ENCODE results near the gene PEX16.

PEX16 gene

GRCh38 chr11:45927332-45927683, 9.6 kb upstream of the PEX16 start:
- TF ChIP-seq REST (IDR thresholded peaks at IDR 0.05; ENCODE audit: insufficient replicate concordance, low read depth) (no peak), POLR2AphosphoS5 (IDR thresholded peaks at IDR 0.05; ENCODE audit: low read depth) (no peak)
- Histone ChIP-seq H3K4me3 (replicated peaks; ENCODE audit: insufficient read depth, low read length) (no peak overlapping the region), H3K27me3 (ENCODE audit: insufficient read depth, poor library complexity, severe bottlenecking) (peaks cover 15% of the 10 kb centered on the region), H3K27ac (replicated peaks) (no peak overlapping the region)
- DNase-seq (ENCODE audit: low read depth in 1 of 2, low spot score in 1 of 2) = no peak

- DNase-seq (ENCODE audit: low read depth in 1 of 2, low spot score in 1 of 2) = no peak
- Histone ChIP-seq H3K27me3 (ENCODE audit: insufficient read depth, poor library complexity, severe bottlenecking) (peaks cover 18% of the 10 kb centered on the region), H3K4me3 (replicated peaks; ENCODE audit: insufficient read depth, low read length) (no peak overlapping the region), H3K27ac (replicated peaks) (no peak overlapping the region)
- TF ChIP-seq POLR2AphosphoS5 (IDR thresholded peaks at IDR 0.05; ENCODE audit: low read depth) (no peak), SPI1 (IDR thresholded peaks at IDR 0.05; ENCODE audit: borderline replicate concordance, low read depth) (no peak), GABPA (IDR thresholded peaks at IDR 0.05; ENCODE audit: low read depth) (no peak), CTCF (IDR thresholded peaks at IDR 0.05; ENCODE audit: insufficient read depth, low read length) (no peak), REST (IDR thresholded peaks at IDR 0.05; ENCODE audit: insufficient replicate concordance, low read depth) (no peak)
Observed at GRCh38 chr11:45926536-45927331, 9.1 kb upstream of the PEX16 start.

GRCh38 chr11:45926001-45926401, 8.3 kb upstream of the PEX16 start:
- no peak for DNase-seq (ENCODE audit: low read depth in 1 of 2, low spot score in 1 of 2)
- no peak overlapping the region for H3K4me3 ChIP-seq (replicated peaks; ENCODE audit: insufficient read depth, low read length)
- no peak overlapping the region for H3K27ac ChIP-seq (replicated peaks)
- peaks cover 18% of the 10 kb centered on the region for H3K27me3 ChIP-seq (ENCODE audit: insufficient read depth, poor library complexity, severe bottlenecking)
- TF ChIP-seq REST (IDR thresholded peaks at IDR 0.05; ENCODE audit: insufficient replicate concordance, low read depth) (no peak), GABPA (IDR thresholded peaks at IDR 0.05; ENCODE audit: low read depth) (no peak), POLR2AphosphoS5 (IDR thresholded peaks at IDR 0.05; ENCODE audit: low read depth) (no peak), CTCF (IDR thresholded peaks at IDR 0.05; ENCODE audit: insufficient read depth, low read length) (no peak), SPI1 (IDR thresholded peaks at IDR 0.05; ENCODE audit: borderline replicate concordance, low read depth) (no peak)

All from HL-60 (cell line).